Peyer's patch (tissue), 4 donors: Measurements from ENCODE around the gene UTRN. TPM values are rescaled to one million over a fixed set of nuclear protein-coding genes. Genes with fewer than 3 reads are reported as not detected.

Experiments
- DNase-seq, 3 donors: peaks; one replicate each; pipeline ENCODE4 v3.0.0-alpha.2; 2017 to 2019
- H3K27ac ChIP-seq, 4 donors: fragments of 200-600 bp; sonication (generic); one replicate each; pipeline ENCODE4 v1.5.1; 2016 to 2019
- H3K27me3 ChIP-seq, 2 donors: fragments of 200-600 bp; sonication (generic); one replicate each; pipeline ENCODE4 v1.5.1; 2019
- H3K36me3 ChIP-seq, 3 donors: fragments of 200-600 bp; sonication (generic); one replicate each; pipeline ENCODE4 v1.5.1; 2016 to 2019
- H3K4me1 ChIP-seq, 4 donors: fragments of 200-600 bp; sonication (generic); one replicate each; pipeline ENCODE4 v1.5.1; 2016 to 2019
- H3K4me3 ChIP-seq, 4 donors: fragments of 200-600 bp; sonication (generic); 1 replicate in 3 of 4; 2 replicates in 1 of 4; pipeline ENCODE4 v1.5.1; 2016 to 2019; ENCODE audit warnings: mild to moderate bottlenecking in 1 of 4
- H3K9me3 ChIP-seq, 4 donors: fragments of 200-600 bp; sonication (generic); one replicate each; pipeline ENCODE4 v1.5.1; 2016 to 2019; ENCODE audit warnings: mild to moderate bottlenecking in 1 of 4
- POLR2A ChIP-seq, 2 donors: fragments of 450-650 bp; IDR thresholded peaks; one replicate each; pipeline ENCODE4 v1.5.1; 2017; ENCODE audit warnings: antibody characterized with exemption in 2 of 2, mild to moderate bottlenecking in 2 of 2, moderate library complexity in 2 of 2
- total RNA-seq, 4 donors: library from RNA; depleted of rRNA; stranded (reverse); fragments of >200 nt; gene quantifications; one replicate each; pipeline ENCODE4 v1.1.0, GENCODE V29; 2016
- TF ChIP-seq, protein P1 (sequence below), 6 experiments: fragments of 450-650 bp in 4 of 6; fragments of 200-600 bp in 2 of 6; sonication (generic) in 1 of 6; IDR thresholded peaks; one replicate each; pipeline ENCODE4 v1.5.1; 2017 to 2019; ENCODE audit warnings: antibody characterized with exemption in 6 of 6, mild to moderate bottlenecking in 3 of 6, moderate library complexity in 1 of 6

The UTRN gene
- total RNA-seq = 100 to 1,000 TPM in 2 of 4 donors, 10 to 100 TPM in 2; 61.1 to 579 (median 115) TPM

DNA sequence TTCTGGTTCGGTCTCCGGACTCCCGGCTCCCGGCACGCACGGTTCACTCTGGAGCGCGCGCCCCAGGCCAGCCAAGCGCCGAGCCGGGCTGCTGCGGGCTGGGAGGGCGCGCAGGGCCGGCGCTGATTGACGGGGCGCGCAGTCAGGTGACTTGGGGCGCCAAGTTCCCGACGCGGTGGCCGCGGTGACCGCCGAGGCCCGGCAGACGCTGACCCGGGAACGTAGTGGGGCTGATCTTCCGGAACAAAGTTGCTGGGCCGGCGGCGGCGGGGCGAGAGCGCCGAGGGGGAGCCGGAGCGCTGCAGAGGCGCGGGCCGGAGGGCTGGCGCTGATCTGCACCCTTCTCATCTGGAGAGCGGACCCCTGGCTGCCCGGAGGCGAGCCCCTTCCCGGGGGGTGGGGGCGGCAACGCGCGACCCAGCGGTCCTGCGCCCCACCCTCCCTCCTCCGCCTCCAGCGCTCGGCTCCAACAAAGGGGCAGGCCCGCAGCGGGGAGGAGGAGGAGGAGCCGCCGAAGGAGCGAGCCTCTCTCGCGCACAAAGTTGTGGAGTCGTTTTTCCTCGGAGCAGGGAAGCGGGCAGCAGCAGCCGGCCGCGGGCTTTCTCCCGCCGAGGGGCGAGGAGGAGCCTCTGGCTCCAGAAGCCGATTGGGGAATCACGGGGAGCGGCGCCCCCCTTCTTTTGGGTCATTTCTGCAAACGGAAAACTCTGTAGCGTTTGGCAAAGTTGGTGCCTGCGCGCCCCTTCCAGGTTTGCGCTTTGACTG is at the start of gene UTRN:
Gene UTRN, plus strand, starts transcription at position 553 of the 765 bp plus-strand sequence. CDS start 6,494 bp downstream, outside the sequence.
- H3K36me3 ChIP-seq = no peaks in the 10 kb centered on the region
- no peaks in the 10 kb centered on the region for H3K9me3 ChIP-seq
- peak within 1 kb of the TSS; percentile 79 to 97 (median 85) for H3K27ac ChIP-seq
- peak in 2 of 3 donors; percentile 77 to 81 for DNase-seq
- peaks cover 0 to 8% (median 0%) of the 10 kb centered on the region in 4 donors for H3K4me1 ChIP-seq
- no peaks in the 10 kb centered on the region for H3K27me3 ChIP-seq
- peak within 1 kb of the TSS; percentile 70 to 94 (median 73) for H3K4me3 ChIP-seq
- TF ChIP-seq, protein P1, sequence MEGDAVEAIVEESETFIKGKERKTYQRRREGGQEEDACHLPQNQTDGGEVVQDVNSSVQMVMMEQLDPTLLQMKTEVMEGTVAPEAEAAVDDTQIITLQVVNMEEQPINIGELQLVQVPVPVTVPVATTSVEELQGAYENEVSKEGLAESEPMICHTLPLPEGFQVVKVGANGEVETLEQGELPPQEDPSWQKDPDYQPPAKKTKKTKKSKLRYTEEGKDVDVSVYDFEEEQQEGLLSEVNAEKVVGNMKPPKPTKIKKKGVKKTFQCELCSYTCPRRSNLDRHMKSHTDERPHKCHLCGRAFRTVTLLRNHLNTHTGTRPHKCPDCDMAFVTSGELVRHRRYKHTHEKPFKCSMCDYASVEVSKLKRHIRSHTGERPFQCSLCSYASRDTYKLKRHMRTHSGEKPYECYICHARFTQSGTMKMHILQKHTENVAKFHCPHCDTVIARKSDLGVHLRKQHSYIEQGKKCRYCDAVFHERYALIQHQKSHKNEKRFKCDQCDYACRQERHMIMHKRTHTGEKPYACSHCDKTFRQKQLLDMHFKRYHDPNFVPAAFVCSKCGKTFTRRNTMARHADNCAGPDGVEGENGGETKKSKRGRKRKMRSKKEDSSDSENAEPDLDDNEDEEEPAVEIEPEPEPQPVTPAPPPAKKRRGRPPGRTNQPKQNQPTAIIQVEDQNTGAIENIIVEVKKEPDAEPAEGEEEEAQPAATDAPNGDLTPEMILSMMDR (IDR thresholded peaks at IDR 0.05) = no peak
- peak; percentile 27 to 39 for TF ChIP-seq POLR2A (IDR thresholded peaks at IDR 0.05)

DNA sequence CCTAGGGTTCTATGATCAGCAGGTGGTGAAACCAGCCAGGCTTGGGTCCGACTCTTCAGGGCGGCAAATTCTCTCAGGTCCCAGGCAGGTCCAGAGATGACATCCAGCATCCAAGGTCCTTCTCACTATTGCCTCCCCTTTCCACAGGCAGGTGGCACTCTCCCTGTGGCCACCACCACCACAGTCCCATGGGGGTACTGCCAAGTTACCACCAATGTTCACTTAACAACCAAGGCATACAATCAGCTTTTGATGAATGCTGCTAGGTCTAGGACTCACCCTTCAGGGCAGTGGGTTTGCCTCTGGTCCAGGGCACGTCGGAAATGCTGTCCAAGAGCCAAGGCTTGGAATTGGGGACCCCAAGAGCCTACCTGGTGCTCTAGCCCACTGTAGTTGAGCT is 40.4 kb upstream of the UTRN start:
- TF ChIP-seq POLR2A (IDR thresholded peaks at IDR 0.05) = no peak
- TF ChIP-seq, protein P1 (IDR thresholded peaks at IDR 0.05) = no peak
- H3K9me3 ChIP-seq = no peaks in the 10 kb centered on the region

DNA sequence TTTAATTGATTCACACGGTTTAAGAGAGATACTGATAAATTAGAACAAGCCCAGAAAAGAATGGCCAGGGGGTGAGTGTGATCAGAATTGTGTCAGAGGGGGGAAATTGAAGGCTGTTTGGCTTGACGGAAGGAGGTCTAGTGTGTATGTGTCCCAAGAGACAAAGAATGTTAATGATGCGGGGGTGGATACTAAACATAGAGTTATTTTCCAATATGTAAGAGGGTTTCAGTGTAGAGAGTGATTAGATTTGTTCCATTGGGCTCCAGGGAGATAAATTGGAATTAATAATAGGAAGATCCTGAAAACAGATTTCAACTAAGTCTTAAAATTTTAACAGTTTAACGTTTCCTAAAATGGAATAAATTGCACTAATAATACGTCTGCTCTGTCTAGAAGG is 38.1 kb upstream of the UTRN start:
- H3K27ac ChIP-seq = no peak overlapping the region
- no peaks in the 10 kb centered on the region for H3K36me3 ChIP-seq
- H3K27me3 ChIP-seq = no peaks in the 10 kb centered on the region
- DNase-seq = no peak
- no peaks in the 10 kb centered on the region for H3K4me1 ChIP-seq
- no peaks in the 10 kb centered on the region for H3K9me3 ChIP-seq
- H3K4me3 ChIP-seq = no peak overlapping the region
- TF ChIP-seq, protein P1 (IDR thresholded peaks at IDR 0.05) = no peak
- TF ChIP-seq POLR2A (IDR thresholded peaks at IDR 0.05) = no peak

More for the DNA sequence above, 40.4 kb upstream of the UTRN start:
- Histone ChIP-seq H3K4me3 (no peak overlapping the region), H3K36me3 (no peaks in the 10 kb centered on the region), H3K27ac (no peak overlapping the region), H3K27me3 (no peaks in the 10 kb centered on the region), H3K4me1 (no peaks in the 10 kb centered on the region)
- DNase-seq = no peak

DNA sequence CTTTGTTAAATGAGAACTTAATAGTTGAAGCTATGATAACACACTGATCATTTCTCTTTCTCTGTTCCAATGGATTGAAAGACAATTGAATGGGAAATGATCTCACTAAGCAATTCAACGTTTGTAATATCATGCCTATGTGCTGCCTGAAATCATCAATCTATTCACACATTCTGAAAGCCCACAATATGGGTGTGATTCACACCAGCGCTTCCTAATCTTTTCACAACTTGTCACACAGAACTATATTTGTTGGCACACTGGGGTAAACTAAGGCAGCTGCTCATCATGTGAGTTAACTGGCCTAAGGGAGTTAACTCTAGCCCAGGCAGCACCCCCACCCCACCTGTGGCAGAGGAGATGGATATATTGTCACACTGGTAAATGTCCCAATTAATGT is 37.1 kb upstream of the UTRN start:
- Histone ChIP-seq H3K36me3 (no peaks in the 10 kb centered on the region), H3K27me3 (no peaks in the 10 kb centered on the region), H3K27ac (no peak overlapping the region), H3K4me3 (no peak overlapping the region), H3K4me1 (no peaks in the 10 kb centered on the region), H3K9me3 (no peaks in the 10 kb centered on the region)
- no peak for DNase-seq
- TF ChIP-seq POLR2A (IDR thresholded peaks at IDR 0.05) = no peak
- TF ChIP-seq, protein P1 (IDR thresholded peaks at IDR 0.05) = no peak

DNA sequence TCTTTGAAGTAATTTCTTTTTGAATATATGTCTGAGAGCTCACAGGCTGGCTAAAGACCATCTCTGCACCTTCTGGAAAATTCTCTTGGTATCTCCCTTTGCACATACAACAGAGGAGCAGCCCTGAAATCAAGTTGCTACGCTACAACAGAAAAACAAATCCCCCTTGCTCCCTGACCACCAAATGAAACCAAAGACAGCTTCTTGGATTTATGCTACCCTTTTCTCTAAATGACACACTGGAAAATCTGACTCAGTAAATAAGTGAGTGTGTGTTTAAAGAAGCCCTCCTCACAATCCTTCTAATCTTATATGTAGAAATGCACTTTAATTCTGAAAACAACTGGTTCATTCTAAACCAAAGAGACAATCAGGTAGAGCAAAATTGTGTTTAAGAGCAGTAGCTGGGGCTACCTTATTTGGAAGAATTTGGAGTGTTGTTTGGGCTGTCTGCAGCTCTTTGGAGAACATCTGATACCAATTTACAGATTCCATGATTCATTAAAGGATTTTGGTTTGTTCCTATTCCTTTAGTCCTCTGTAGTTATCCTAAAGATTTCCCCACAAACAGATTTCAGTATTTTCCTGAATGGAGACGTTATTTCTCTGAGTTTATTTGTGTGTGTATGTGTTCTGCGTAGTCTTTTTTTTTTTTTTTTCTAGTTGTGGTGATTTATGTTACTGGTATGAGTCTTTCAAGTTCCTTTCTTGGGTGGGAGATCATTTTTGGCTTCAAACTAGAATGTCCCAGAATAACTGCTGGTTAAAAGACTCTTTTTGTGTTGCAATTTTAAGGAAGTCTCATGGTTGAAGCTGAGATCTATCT is 36.4 kb upstream of the UTRN start:
- no peaks in the 10 kb centered on the region for H3K36me3 ChIP-seq
- no peaks in the 10 kb centered on the region for H3K27me3 ChIP-seq
- TF ChIP-seq POLR2A (IDR thresholded peaks at IDR 0.05) = no peak
- TF ChIP-seq, protein P1 (IDR thresholded peaks at IDR 0.05) = no peak
- H3K4me1 ChIP-seq = no peaks in the 10 kb centered on the region
- H3K27ac ChIP-seq = no peak overlapping the region
- DNase-seq = no peak
- no peaks in the 10 kb centered on the region for H3K9me3 ChIP-seq
- H3K4me3 ChIP-seq = no peak overlapping the region
